Trophoblast cell (in vitro differentiated cells and primary cell): ENCODE results near the gene CDC34.

ENCODE experiments used
- DNase-seq, 2 donors: peaks; one replicate each; pipeline ENCODE4 v3.0.0-alpha.2; 2016
- H2AFZ ChIP-seq: 2 replicates; pipeline ENCODE4 v1.6.1; 2013; ENCODE audit warnings: low read length, moderate library complexity, mild to moderate bottlenecking; ENCODE audit not compliant: insufficient read depth, poor library complexity
- H2AK5ac ChIP-seq: 2 replicates; pipeline ENCODE4 v1.6.1; 2013; ENCODE audit warnings: mild to moderate bottlenecking, low read length
- H2BK120ac ChIP-seq: 2 replicates; pipeline ENCODE4 v1.6.1; 2013; ENCODE audit warnings: low read length, mild to moderate bottlenecking, moderate library complexity; ENCODE audit not compliant: insufficient read depth, poor library complexity
- H2BK12ac ChIP-seq: 2 replicates; pipeline ENCODE4 v1.6.1; 2013; ENCODE audit warnings: mild to moderate bottlenecking, low read length, moderate library complexity
- H2BK5ac ChIP-seq: 2 replicates; pipeline ENCODE4 v1.6.1; 2013; ENCODE audit warnings: low read length, low read depth, moderate library complexity, mild to moderate bottlenecking; ENCODE audit not compliant: poor library complexity
- H3K14ac ChIP-seq: 2 replicates; pipeline ENCODE4 v1.6.1; 2013; ENCODE audit warnings: mild to moderate bottlenecking, low read length
- H3K18ac ChIP-seq: 2 replicates; pipeline ENCODE4 v1.6.1; 2013; ENCODE audit warnings: mild to moderate bottlenecking, low read length
- H3K23ac ChIP-seq: 2 replicates; pipeline ENCODE4 v1.6.1; 2013; ENCODE audit warnings: low read length
- H3K27ac ChIP-seq: 2 replicates; pipeline ENCODE4 v1.5.1; 2013; ENCODE audit warnings: low read depth, mild to moderate bottlenecking, inconsistent platforms, low read length, moderate library complexity
- H3K27me3 ChIP-seq: 2 replicates; pipeline ENCODE4 v1.6.1; 2013; ENCODE audit warnings: inconsistent platforms, mild to moderate bottlenecking, low read length, moderate library complexity; ENCODE audit not compliant: insufficient read depth
- H3K36me3 ChIP-seq, 2 experiments: 1 replicate in 1 of 2; 2 replicates in 1 of 2; pipeline ENCODE4 v1.6.1; 2013; ENCODE audit warnings: low read length in 2 of 2, mild to moderate bottlenecking in 2 of 2, moderate library complexity in 1 of 2; ENCODE audit not compliant: insufficient read depth in 2 of 2, control insufficient read depth in 1 of 2
- H3K4ac ChIP-seq: 2 replicates; pipeline ENCODE4 v1.6.1; 2013; ENCODE audit warnings: low read depth, mild to moderate bottlenecking, low read length, moderate library complexity
- H3K4me1 ChIP-seq, 2 experiments: 1 replicate in 1 of 2; 2 replicates in 1 of 2; pipeline ENCODE4 v1.6.1; 2013; ENCODE audit warnings: low read length in 2 of 2, mild to moderate bottlenecking in 2 of 2, moderate library complexity in 1 of 2; ENCODE audit not compliant: insufficient read depth in 2 of 2, control insufficient read depth in 1 of 2
- H3K4me2 ChIP-seq: 2 replicates; pipeline ENCODE4 v1.6.1; 2013; ENCODE audit warnings: inconsistent platforms, mild to moderate bottlenecking, low read length, moderate library complexity
- H3K4me3 ChIP-seq: 2 replicates; pipeline ENCODE4 v1.5.1; 2013; ENCODE audit warnings: mild to moderate bottlenecking, low read depth, low read length, inconsistent platforms
- H3K79me1 ChIP-seq: one replicate; pipeline ENCODE4 v1.6.1; 2013; ENCODE audit warnings: low read length
- H3K79me2 ChIP-seq: 2 replicates; pipeline ENCODE4 v1.6.1; 2013; ENCODE audit warnings: low read length, mild to moderate bottlenecking; ENCODE audit not compliant: control insufficient read depth, insufficient read depth, poor library complexity
- H3K9ac ChIP-seq: 2 replicates; pipeline ENCODE4 v1.6.1; 2013; ENCODE audit warnings: mild to moderate bottlenecking, low read length
- H3K9me3 ChIP-seq: 2 replicates; pipeline ENCODE4 v1.6.1; 2013; ENCODE audit warnings: low read depth, mild to moderate bottlenecking, control low read depth, inconsistent platforms, low read length; ENCODE audit not compliant: insufficient read depth
- H4K12ac ChIP-seq: 2 replicates; pipeline ENCODE4 v1.6.1; 2013; ENCODE audit warnings: low read depth, mild to moderate bottlenecking, low read length, moderate library complexity
- H4K8ac ChIP-seq: 2 replicates; pipeline ENCODE4 v1.6.1; 2013; ENCODE audit warnings: low read depth, mild to moderate bottlenecking, low read length, moderate library complexity
- H4K91ac ChIP-seq: one replicate; pipeline ENCODE4 v1.6.1; 2013; ENCODE audit warnings: low read depth, mild to moderate bottlenecking, low read length, moderate library complexity
- WGBS: extraction: QIAGEN DNeasy Blood & Tissue Kit; methylation state at CpG from one replicate; pipeline ENCODE4 v1.1.7; 2013; ENCODE audit warnings: missing lambda C conversion rate; ENCODE audit not compliant: insufficient read length, insufficient coverage; ENCODE audit errors: extremely low coverage; 5-methylcytosine and 5-hydroxymethylcytosine counted together

Gene CDC34

DNA sequence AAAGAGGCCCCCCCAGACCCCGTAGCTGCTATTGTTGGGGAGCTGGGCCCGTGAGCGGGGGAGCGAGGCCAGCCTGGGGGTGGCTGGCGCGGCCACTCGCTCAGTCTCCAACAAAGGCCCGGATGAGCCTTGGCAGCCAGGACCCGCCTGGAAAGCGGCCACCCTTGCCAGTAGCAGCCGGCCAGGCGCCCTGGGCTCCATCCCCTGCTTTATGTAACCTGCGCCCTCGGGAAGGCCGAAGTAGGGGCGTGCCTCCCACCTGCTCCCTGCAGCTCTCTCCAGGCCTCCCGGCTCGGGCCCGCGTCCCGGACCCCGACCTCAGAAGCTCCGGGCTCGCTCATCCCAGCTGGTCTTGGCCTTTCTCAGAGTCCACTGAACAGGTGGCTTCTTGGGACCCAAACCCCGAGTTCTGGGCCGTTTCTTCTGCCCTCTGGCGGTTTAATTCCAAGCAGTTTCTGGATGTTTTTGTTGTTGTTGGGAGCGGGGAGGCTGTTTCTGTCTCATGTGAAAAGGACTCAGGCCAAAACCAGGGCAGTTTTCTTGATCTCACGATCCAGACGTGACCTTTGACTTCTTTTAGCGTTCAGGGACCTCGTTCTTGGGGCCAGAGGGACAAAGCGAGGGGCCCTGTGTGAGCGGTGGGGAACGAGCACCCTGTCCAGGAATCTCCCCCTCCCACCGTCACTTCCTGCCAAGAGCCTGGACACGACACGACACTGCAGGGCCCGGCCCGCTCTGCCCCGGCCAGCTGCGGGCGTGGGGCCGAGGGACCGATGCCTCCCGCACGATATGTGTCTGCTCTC lies 1.2 kb downstream of the CDC34 start:
- Histone ChIP-seq H3K79me1 (peaks cover 19% of the 10 kb centered on the region), H3K4me3 (peak overlapping the region; percentile 89), H2AFZ (peak overlapping the region; percentile 12), H3K79me2 (peaks cover 32% of the 10 kb centered on the region), H2BK120ac (peak overlapping the region; percentile 49), H3K9me3 (peaks cover 1% of the 10 kb centered on the region), H4K91ac (peak overlapping the region; percentile 79), H3K18ac (peak overlapping the region; percentile 81), H3K4ac (peak overlapping the region; percentile 97), H4K12ac (peak overlapping the region; percentile 44), H3K23ac (no peak overlapping the region), H3K27me3 (no peaks in the 10 kb centered on the region), H3K4me1 (peaks cover 9 to 15% of the 10 kb centered on the region in 2 experiments), H3K14ac (peak overlapping the region; percentile 87), H3K36me3 (peaks cover 28 to 29% of the 10 kb centered on the region in 2 experiments), H3K4me2 (peak overlapping the region; percentile 90), H2AK5ac (peak overlapping the region; percentile 73), H2BK5ac (peak overlapping the region; percentile 47), H4K8ac (peak overlapping the region; percentile 61), H3K27ac (peak overlapping the region; percentile 75), H2BK12ac (peak overlapping the region; percentile 21), H3K9ac (peak overlapping the region; percentile 77)
- no CpG with 5 or more reads among the region's 47 CpGs for WGBS
- peak; percentile 63 to 75 for DNase-seq

DNA sequence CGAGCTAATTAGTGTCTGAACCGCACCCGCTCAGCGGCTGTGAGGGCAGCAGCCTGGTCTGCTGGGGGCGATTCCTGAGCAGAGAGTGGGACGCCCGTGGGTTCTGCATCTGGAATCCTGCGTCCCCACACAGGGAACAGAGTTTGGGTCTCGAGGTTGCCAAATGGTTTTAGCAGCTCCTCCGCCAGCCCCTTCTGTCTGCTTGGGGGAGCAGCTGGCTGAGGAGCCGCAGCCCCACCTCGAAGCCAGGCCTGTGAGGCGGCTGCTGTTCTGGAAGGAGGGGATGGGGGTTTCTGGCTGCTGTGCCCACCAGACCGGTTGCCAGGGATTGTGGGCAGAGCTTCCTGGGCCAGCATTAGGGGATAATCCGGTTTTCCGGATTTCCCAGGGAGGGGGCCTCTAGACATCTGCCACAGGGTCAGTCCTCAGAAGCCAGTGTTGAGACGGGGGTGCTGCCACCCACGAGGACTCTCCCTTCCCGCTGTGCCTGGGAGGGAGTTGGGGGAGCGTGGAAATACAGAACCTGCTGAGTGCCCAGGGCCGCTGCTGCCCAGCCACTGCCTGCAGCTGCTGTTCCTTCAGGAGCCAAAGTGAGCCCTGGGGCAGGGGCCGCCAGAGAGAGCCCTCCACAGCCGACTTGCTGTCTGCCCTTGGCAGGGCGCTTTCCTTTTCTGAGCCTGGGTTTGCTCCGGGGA lies 2.0 kb downstream of the CDC34 start:
- Histone ChIP-seq H3K18ac (peak overlapping the region; percentile 4), H3K4me2 (peak overlapping the region; percentile 90), H3K9me3 (peaks cover 1% of the 10 kb centered on the region), H2AK5ac (peak overlapping the region; percentile 25), H3K23ac (no peak overlapping the region), H3K14ac (peak overlapping the region; percentile 11), H2BK12ac (peak overlapping the region; percentile 46), H2BK5ac (peak overlapping the region; percentile 47), H3K79me2 (peaks cover 32% of the 10 kb centered on the region), H3K79me1 (peaks cover 19% of the 10 kb centered on the region), H3K4me3 (peak overlapping the region; percentile 89), H2AFZ (peak overlapping the region; percentile 3), H4K12ac (no peak overlapping the region), H3K4ac (peak overlapping the region; percentile 97), H3K27ac (peak overlapping the region; percentile 75), H3K9ac (peak overlapping the region; percentile 60), H3K36me3 (peaks cover 34 to 36% of the 10 kb centered on the region in 2 experiments), H4K91ac (peak overlapping the region; percentile 79), H4K8ac (peak overlapping the region; percentile 30), H2BK120ac (no peak overlapping the region), H3K4me1 (peaks cover 9 to 15% of the 10 kb centered on the region in 2 experiments), H3K27me3 (no peaks in the 10 kb centered on the region)
- DNase-seq, result peak; percentile 25 to 33
- no CpG with 5 or more reads among the region's 25 CpGs for WGBS

DNA sequence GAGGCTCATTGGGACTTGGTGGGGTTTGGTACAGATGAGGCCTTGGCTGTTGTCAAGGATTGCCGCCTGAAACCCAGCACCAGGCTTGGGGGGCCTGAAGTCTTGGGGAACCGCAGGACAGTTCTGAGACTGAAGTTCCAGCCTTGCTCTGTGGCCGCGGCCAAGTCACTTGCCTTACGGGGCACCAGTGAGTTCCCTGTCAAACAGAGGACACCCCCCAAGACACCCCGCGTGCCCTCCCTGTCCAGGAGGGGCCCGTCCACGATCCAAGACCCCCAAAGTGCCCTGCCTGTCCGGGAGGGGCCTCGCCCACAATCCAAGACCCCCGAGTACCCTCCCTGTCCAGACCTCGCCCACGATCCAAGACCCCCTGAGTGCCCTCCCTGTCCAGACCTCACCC lies 2.5 kb downstream of the CDC34 start:
- no peak overlapping the region for H2BK12ac ChIP-seq
- H3K4ac ChIP-seq, result peak overlapping the region; percentile 97
- no peak overlapping the region for H3K14ac ChIP-seq
- no peak overlapping the region for H2AK5ac ChIP-seq
- H4K91ac ChIP-seq, result no peak overlapping the region
- H3K9me3 ChIP-seq, result peaks cover 1% of the 10 kb centered on the region
- peaks cover 40 to 42% of the 10 kb centered on the region in 2 experiments for H3K36me3 ChIP-seq
- no peak overlapping the region for H3K9ac ChIP-seq
- H4K12ac ChIP-seq, result no peak overlapping the region
- peaks cover 9 to 15% of the 10 kb centered on the region in 2 experiments for H3K4me1 ChIP-seq
- no peak overlapping the region for H3K27ac ChIP-seq
- H4K8ac ChIP-seq, result no peak overlapping the region
- peak overlapping the region; percentile 90 for H3K4me2 ChIP-seq
- no peak overlapping the region for H3K23ac ChIP-seq
- no peak overlapping the region for H2BK120ac ChIP-seq
- peaks cover 19% of the 10 kb centered on the region for H3K79me1 ChIP-seq
- H2AFZ ChIP-seq, result no peak overlapping the region
- peaks cover 32% of the 10 kb centered on the region for H3K79me2 ChIP-seq
- no peaks in the 10 kb centered on the region for H3K27me3 ChIP-seq
- peak overlapping the region; percentile 38 for H3K18ac ChIP-seq
- H3K4me3 ChIP-seq, result no peak overlapping the region
- no peak for DNase-seq
- WGBS, result no CpG with 5 or more reads among the region's 14 CpGs
- no peak overlapping the region for H2BK5ac ChIP-seq

DNA sequence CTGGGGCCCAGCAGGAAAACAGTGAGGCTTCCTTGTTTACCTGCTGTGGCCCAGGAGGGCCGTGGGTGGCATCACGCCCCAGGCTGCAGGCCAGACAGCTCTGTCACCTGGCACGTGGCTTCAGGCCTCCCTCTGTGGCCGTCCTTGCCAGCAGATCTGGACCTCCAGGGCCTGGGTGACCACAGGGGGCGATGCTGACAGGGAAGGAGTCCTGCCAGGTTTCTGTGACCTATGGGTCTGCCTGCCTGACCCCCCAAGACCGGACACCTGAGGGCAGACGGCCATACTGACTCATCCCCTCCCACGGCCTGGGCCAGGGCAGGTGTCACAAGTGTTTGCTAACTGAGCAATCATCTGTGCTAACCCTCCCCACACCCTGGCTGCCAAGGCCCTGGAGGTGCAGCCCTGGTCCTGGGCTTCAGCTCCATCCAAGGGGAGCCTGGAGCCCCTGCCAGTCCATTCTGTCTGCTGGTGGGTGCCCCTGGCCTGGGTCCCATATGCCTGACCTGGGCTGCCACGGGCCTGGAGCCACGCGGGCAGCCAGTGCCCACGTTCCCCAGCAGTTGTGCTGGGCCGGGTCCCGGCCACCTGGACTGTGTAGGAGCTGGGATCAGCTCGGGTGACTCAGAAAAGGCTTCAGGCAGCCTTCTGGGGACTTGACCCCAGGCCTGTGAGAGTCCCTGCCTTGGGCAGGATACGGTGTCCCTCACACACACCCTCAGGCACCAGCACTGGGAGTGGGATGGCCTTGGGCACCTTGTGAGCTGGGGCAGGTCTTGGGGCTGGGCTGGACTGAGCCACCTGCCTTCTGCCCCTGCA lies 3.7 kb downstream of the CDC34 start:
- H4K12ac ChIP-seq, result no peak overlapping the region
- H3K9me3 ChIP-seq, result peaks cover 1% of the 10 kb centered on the region
- no CpG with 5 or more reads among the region's 16 CpGs for WGBS
- H2AFZ ChIP-seq, result no peak overlapping the region
- H4K91ac ChIP-seq, result no peak overlapping the region
- H3K27me3 ChIP-seq, result no peaks in the 10 kb centered on the region
- no peak overlapping the region for H3K9ac ChIP-seq
- H3K4me3 ChIP-seq, result no peak overlapping the region
- no peak overlapping the region for H2BK5ac ChIP-seq
- peak; percentile 93 for DNase-seq
- H2BK120ac ChIP-seq, result no peak overlapping the region
- H3K4me1 ChIP-seq, result peaks cover 9 to 15% of the 10 kb centered on the region in 2 experiments
- no peak overlapping the region for H3K27ac ChIP-seq
- H2AK5ac ChIP-seq, result no peak overlapping the region
- H3K14ac ChIP-seq, result no peak overlapping the region
- peaks cover 47 to 48% of the 10 kb centered on the region in 2 experiments for H3K36me3 ChIP-seq
- peaks cover 32% of the 10 kb centered on the region for H3K79me2 ChIP-seq
- peak overlapping the region; percentile 12 for H3K4ac ChIP-seq
- peaks cover 19% of the 10 kb centered on the region for H3K79me1 ChIP-seq
- no peak overlapping the region for H3K23ac ChIP-seq
- H3K4me2 ChIP-seq, result no peak overlapping the region
- no peak overlapping the region for H4K8ac ChIP-seq
- no peak overlapping the region for H2BK12ac ChIP-seq
- peak overlapping the region; percentile 37 for H3K18ac ChIP-seq
